HL-60 (cell line): ENCODE data around the gene FADS6.

Source experiments
- DNase-seq, 2 experiments: peaks; one replicate each; pipeline ENCODE4 v3.0.0-alpha.2; 2010 to 2020; ENCODE audit warnings: low read depth in 1 of 2, low spot score in 1 of 2
- H3K27ac ChIP-seq: fragments of 250-450 bp; sonication (Bioruptor Pico); replicated peaks from 2 replicates; pipeline ENCODE4 v1.5.1; 2020; ENCODE audit warnings: mild to moderate bottlenecking, moderate library complexity
- H3K27me3 ChIP-seq: fragments of 250-450 bp; sonication (Bioruptor Pico); 2 replicates; pipeline ENCODE4 v1.5.1; 2021; ENCODE audit warnings: mild to moderate bottlenecking, moderate library complexity; ENCODE audit not compliant: insufficient read depth, poor library complexity, severe bottlenecking
- H3K4me3 ChIP-seq: replicated peaks from 2 replicates; pipeline ENCODE4 v1.5.1; 2011; ENCODE audit warnings: mild to moderate bottlenecking, control low read depth, low read length; ENCODE audit not compliant: insufficient read depth
- GABPA ChIP-seq: IDR thresholded peaks from 2 replicates; pipeline ENCODE4 v1.6.1; 2012; ENCODE audit warnings: low read depth
- POLR2AphosphoS5 ChIP-seq: IDR thresholded peaks from 2 replicates; pipeline ENCODE4 v1.6.1; 2012; ENCODE audit warnings: low read depth
- SPI1 ChIP-seq: IDR thresholded peaks from 2 replicates; pipeline ENCODE4 v1.6.1; 2012; ENCODE audit warnings: low read depth, mild to moderate bottlenecking, borderline replicate concordance
- TF ChIP-seq, protein P1 (sequence below): IDR thresholded peaks from 2 replicates; pipeline ENCODE4 v1.6.1; 2012; ENCODE audit warnings: low read depth; ENCODE audit not compliant: insufficient replicate concordance
- TF ChIP-seq, protein P2 (sequence below): IDR thresholded peaks from one replicate; pipeline ENCODE4 v1.5.1; 2011; ENCODE audit warnings: low read length, control low read depth, inconsistent platforms; ENCODE audit not compliant: insufficient read depth

The FADS6 gene

DNA sequence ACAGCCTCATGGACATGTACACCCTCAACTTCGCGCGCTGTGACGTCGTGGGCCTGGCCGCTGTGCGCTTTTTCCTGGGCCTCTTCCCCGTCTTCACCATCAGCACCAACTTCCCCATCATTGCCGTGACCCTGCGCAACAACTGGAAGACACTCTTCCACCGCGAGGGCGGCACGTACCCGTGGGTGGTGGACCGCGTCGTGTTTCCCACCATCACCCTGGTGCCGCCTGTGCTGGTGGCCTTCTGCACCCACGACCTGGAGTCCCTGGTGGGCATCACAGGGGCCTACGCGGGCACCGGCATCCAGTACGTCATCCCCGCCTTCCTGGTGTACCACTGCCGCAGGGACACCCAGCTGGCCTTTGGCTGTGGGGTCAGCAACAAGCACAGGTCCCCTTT, 57.2 kb downstream of the FADS6 start:
- DNase-seq, result no peak
- no peaks in the 10 kb centered on the region for H3K27me3 ChIP-seq
- H3K4me3 ChIP-seq, result no peak overlapping the region
- H3K27ac ChIP-seq, result no peak overlapping the region
- TF ChIP-seq SPI1, result no peak
- no peak for TF ChIP-seq POLR2AphosphoS5
- TF ChIP-seq, protein P1, sequence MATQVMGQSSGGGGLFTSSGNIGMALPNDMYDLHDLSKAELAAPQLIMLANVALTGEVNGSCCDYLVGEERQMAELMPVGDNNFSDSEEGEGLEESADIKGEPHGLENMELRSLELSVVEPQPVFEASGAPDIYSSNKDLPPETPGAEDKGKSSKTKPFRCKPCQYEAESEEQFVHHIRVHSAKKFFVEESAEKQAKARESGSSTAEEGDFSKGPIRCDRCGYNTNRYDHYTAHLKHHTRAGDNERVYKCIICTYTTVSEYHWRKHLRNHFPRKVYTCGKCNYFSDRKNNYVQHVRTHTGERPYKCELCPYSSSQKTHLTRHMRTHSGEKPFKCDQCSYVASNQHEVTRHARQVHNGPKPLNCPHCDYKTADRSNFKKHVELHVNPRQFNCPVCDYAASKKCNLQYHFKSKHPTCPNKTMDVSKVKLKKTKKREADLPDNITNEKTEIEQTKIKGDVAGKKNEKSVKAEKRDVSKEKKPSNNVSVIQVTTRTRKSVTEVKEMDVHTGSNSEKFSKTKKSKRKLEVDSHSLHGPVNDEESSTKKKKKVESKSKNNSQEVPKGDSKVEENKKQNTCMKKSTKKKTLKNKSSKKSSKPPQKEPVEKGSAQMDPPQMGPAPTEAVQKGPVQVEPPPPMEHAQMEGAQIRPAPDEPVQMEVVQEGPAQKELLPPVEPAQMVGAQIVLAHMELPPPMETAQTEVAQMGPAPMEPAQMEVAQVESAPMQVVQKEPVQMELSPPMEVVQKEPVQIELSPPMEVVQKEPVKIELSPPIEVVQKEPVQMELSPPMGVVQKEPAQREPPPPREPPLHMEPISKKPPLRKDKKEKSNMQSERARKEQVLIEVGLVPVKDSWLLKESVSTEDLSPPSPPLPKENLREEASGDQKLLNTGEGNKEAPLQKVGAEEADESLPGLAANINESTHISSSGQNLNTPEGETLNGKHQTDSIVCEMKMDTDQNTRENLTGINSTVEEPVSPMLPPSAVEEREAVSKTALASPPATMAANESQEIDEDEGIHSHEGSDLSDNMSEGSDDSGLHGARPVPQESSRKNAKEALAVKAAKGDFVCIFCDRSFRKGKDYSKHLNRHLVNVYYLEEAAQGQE, result no peak
- no peak for TF ChIP-seq GABPA

DNA sequence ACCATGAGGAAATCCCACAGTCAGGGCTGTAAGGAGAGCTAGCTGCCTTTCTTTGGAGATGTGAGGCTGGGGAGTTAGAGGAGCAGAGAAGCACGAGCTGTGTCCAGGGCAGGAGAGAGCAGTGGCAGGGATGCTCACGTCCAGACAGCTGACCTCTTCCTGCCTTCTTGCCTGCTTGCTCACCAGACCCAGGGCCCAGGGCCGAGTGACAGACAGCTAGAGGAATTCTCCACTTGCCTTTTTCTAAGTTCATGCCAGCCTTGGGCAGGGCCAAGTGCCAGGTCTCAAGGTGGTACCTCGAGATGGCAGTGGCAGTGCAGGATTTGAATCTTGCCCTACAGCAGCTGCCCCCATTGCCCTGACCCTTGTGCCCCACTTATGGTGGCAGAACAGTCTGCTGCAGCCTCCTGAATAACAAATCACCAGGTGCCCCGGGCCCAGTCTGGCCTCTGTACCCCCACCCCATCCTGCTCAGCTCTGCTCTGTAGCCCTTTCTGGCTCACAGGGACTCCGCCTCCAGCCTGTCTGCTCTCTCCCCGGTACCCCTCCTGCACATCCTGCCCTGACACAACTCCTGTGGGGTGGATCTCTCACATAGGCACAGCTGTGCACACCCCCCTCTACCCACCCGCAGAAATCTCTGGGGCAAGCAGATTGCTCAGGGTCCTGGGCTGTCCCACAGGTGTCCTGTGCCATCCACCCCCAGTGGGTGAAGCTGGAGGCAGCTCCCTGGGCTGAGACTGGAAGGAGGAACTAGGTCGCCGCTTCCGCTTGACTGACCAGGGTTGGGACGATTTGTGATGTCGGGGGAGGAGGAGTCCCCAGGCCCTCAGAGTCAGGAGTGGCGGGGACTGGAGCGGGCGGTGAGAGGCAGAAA, 59.7 kb downstream of the FADS6 start:
- Histone ChIP-seq H3K27me3 (no peaks in the 10 kb centered on the region), H3K4me3 (no peak overlapping the region), H3K27ac (no peak overlapping the region)
- peak; percentile 32 to 80 for DNase-seq
- TF ChIP-seq GABPA, result no peak
- TF ChIP-seq POLR2AphosphoS5, result no peak
- peak; percentile 26; the same call in 1 of the 2 replicates for TF ChIP-seq SPI1
- TF ChIP-seq, protein P1, result no peak
- TF ChIP-seq, protein P2, sequence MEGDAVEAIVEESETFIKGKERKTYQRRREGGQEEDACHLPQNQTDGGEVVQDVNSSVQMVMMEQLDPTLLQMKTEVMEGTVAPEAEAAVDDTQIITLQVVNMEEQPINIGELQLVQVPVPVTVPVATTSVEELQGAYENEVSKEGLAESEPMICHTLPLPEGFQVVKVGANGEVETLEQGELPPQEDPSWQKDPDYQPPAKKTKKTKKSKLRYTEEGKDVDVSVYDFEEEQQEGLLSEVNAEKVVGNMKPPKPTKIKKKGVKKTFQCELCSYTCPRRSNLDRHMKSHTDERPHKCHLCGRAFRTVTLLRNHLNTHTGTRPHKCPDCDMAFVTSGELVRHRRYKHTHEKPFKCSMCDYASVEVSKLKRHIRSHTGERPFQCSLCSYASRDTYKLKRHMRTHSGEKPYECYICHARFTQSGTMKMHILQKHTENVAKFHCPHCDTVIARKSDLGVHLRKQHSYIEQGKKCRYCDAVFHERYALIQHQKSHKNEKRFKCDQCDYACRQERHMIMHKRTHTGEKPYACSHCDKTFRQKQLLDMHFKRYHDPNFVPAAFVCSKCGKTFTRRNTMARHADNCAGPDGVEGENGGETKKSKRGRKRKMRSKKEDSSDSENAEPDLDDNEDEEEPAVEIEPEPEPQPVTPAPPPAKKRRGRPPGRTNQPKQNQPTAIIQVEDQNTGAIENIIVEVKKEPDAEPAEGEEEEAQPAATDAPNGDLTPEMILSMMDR, result no peak

DNA sequence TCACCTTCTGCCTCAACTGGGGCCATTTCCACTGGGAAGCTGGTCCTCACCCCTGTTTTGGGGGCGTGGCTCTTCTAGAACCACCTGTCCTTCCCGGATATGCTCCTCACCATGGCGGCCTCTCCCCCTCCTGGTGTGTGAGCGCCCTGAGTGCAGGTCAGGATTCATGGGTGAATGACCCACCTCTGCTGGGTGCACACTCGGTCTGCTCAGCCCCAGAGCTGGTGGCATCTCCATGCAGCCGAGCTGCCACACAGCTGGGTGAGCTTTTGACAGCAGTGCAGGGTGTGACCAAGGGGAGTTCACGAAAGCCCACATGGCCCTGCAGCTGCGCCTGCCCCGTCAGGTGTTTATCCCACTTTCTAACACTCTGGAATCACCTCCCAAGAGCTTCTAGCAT, 61.0 kb downstream of the FADS6 start:
- no peak for DNase-seq
- Histone ChIP-seq H3K4me3 (no peak overlapping the region), H3K27me3 (no peaks in the 10 kb centered on the region), H3K27ac (no peak overlapping the region)
- TF ChIP-seq, protein P1, result no peak
- TF ChIP-seq POLR2AphosphoS5 (no peak), SPI1 (no peak)
- TF ChIP-seq, protein P2, result no peak
